Spleen (tissue), 7 donors: ENCODE results near the gene ANKRD27.

Experiments
- POLR2A ChIP-seq, 3 donors: fragments of 450-650 bp; IDR thresholded peaks; one replicate each; pipeline ENCODE4 v1.5.1; 2017; ENCODE audit warnings: antibody characterized with exemption in 3 of 3, mild to moderate bottlenecking in 1 of 3
- TF ChIP-seq, protein P1 (sequence below), 11 experiments: fragments of 200-600 bp in 7 of 11; fragments of 450-650 bp in 4 of 11; sonication (generic) in 4 of 11; IDR thresholded peaks in 8 of 11; conservative IDR thresholded peaks in 3 of 11; 1 replicate in 7 of 11; 2 replicates in 4 of 11; pipeline versions ENCODE4 v1.4.0 to v1.8.0; 2016 to 2021; ENCODE audit warnings: antibody characterized with exemption in 11 of 11, inconsistent platforms in 4 of 11, mild to moderate bottlenecking in 1 of 11
- donor health status: DM: no; HTN: no; CAD: no; lungs with moderate emphysema.
- donor health status: DM: no; HTN: no; CAD: no.
- donor health status: DM: no; HTN: no; CAD: no.

- TF ChIP-seq POLR2A (IDR thresholded peaks at IDR 0.05) = no peak
- TF ChIP-seq, protein P1, sequence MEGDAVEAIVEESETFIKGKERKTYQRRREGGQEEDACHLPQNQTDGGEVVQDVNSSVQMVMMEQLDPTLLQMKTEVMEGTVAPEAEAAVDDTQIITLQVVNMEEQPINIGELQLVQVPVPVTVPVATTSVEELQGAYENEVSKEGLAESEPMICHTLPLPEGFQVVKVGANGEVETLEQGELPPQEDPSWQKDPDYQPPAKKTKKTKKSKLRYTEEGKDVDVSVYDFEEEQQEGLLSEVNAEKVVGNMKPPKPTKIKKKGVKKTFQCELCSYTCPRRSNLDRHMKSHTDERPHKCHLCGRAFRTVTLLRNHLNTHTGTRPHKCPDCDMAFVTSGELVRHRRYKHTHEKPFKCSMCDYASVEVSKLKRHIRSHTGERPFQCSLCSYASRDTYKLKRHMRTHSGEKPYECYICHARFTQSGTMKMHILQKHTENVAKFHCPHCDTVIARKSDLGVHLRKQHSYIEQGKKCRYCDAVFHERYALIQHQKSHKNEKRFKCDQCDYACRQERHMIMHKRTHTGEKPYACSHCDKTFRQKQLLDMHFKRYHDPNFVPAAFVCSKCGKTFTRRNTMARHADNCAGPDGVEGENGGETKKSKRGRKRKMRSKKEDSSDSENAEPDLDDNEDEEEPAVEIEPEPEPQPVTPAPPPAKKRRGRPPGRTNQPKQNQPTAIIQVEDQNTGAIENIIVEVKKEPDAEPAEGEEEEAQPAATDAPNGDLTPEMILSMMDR (IDR thresholded peaks at IDR 0.05 in 8 of 11, conservative IDR thresholded peaks at IDR 0.05 in 3 of 11) = no peak
Observed at GRCh38 chr19:32649751-32650150, 25.2 kb downstream of the ANKRD27 start.
